ENCODE results near the gene CREB5. TPM values are rescaled to one million over a fixed set of nuclear protein-coding genes. Genes with fewer than 3 reads are reported as not detected.

Gene CREB5
- total RNA-seq, 4 donors from 2014 or later: 7.8 to 29.9 (median 12.9) TPM

- WGBS, 2 donors (ENCODE audit: low coverage in 1 of 2): 85 to 100% methylated on average over 1 of the region's 1 CpG
- no peaks in the 10 kb centered on the region for H3K9me3 ChIP-seq
- ATAC-seq: no peak
- H3K4me3 ChIP-seq: no peak overlapping the region
- peaks cover 0 to 2% (median 0%) of the 10 kb centered on the region in 3 donors for H3K4me1 ChIP-seq
- TF ChIP-seq, protein P1, sequence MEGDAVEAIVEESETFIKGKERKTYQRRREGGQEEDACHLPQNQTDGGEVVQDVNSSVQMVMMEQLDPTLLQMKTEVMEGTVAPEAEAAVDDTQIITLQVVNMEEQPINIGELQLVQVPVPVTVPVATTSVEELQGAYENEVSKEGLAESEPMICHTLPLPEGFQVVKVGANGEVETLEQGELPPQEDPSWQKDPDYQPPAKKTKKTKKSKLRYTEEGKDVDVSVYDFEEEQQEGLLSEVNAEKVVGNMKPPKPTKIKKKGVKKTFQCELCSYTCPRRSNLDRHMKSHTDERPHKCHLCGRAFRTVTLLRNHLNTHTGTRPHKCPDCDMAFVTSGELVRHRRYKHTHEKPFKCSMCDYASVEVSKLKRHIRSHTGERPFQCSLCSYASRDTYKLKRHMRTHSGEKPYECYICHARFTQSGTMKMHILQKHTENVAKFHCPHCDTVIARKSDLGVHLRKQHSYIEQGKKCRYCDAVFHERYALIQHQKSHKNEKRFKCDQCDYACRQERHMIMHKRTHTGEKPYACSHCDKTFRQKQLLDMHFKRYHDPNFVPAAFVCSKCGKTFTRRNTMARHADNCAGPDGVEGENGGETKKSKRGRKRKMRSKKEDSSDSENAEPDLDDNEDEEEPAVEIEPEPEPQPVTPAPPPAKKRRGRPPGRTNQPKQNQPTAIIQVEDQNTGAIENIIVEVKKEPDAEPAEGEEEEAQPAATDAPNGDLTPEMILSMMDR (IDR thresholded peaks at IDR 0.05): no peak
- TF ChIP-seq EP300 (IDR thresholded peaks at IDR 0.05) (no peak), POLR2AphosphoS5 (IDR thresholded peaks at IDR 0.05) (no peak), POLR2A (IDR thresholded peaks at IDR 0.05) (no peak)
- no peaks in the 10 kb centered on the region for H3K36me3 ChIP-seq
- H3K27me3 ChIP-seq: no peaks in the 10 kb centered on the region
- H3K27ac ChIP-seq: no peak overlapping the region
These were observed 145.9 kb downstream of the CREB5 start for GRCh38 chr7:28558236-28558635.

DNA sequence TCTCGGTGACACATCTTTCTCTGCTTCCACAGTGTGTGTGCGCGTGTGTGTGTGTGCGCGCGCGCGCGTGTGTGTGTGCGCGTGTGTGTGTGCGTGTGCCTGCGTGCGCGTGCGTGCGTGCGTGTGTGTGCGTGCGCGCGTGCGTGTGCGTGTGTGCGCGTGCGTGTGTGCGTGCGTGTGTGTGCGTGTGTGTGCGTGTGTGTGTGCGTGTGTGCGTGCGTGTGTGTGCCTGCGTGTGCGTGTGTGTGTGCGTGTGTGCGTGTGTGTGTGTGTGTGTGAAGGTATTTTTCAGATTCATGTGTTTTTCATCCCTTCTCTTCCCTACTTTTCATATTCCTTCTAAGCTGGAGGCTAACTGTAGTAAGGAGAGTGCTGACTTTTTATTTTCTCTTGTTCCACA, 148.4 kb downstream of the CREB5 start:
- no peak for ATAC-seq
- H3K27ac ChIP-seq: no peak overlapping the region
- H3K4me1 ChIP-seq: no peaks in the 10 kb centered on the region
- no peak overlapping the region for H3K4me3 ChIP-seq
- 61 to 68% methylated on average over 4 to 16 of the region's 38 CpGs for WGBS, 2 donors (ENCODE audit: low coverage in 1 of 2)
- TF ChIP-seq, protein P1 (IDR thresholded peaks at IDR 0.05): no peak
- TF ChIP-seq POLR2A (IDR thresholded peaks at IDR 0.05) (no peak), EP300 (IDR thresholded peaks at IDR 0.05) (no peak), POLR2AphosphoS5 (IDR thresholded peaks at IDR 0.05) (no peak)
- no peaks in the 10 kb centered on the region for H3K27me3 ChIP-seq
- H3K36me3 ChIP-seq: no peaks in the 10 kb centered on the region
- H3K9me3 ChIP-seq: no peaks in the 10 kb centered on the region

- H3K4me1 ChIP-seq: no peaks in the 10 kb centered on the region
- no peaks in the 10 kb centered on the region for H3K9me3 ChIP-seq
- H3K27me3 ChIP-seq: no peaks in the 10 kb centered on the region
- H3K36me3 ChIP-seq: no peaks in the 10 kb centered on the region
- TF ChIP-seq POLR2A (IDR thresholded peaks at IDR 0.05) (no peak), POLR2AphosphoS5 (IDR thresholded peaks at IDR 0.05) (no peak), EP300 (IDR thresholded peaks at IDR 0.05) (no peak)
- TF ChIP-seq, protein P1 (IDR thresholded peaks at IDR 0.05): no peak
- H3K4me3 ChIP-seq: no peak overlapping the region
- no peak for ATAC-seq
- H3K27ac ChIP-seq: no peak overlapping the region
- 93 to 100% methylated on average over 2 to 3 of the region's 3 CpGs for WGBS, 2 donors (ENCODE audit: low coverage in 1 of 2)
These were observed 151.7 kb downstream of the CREB5 start for GRCh38 chr7:28564033-28564432.

DNA sequence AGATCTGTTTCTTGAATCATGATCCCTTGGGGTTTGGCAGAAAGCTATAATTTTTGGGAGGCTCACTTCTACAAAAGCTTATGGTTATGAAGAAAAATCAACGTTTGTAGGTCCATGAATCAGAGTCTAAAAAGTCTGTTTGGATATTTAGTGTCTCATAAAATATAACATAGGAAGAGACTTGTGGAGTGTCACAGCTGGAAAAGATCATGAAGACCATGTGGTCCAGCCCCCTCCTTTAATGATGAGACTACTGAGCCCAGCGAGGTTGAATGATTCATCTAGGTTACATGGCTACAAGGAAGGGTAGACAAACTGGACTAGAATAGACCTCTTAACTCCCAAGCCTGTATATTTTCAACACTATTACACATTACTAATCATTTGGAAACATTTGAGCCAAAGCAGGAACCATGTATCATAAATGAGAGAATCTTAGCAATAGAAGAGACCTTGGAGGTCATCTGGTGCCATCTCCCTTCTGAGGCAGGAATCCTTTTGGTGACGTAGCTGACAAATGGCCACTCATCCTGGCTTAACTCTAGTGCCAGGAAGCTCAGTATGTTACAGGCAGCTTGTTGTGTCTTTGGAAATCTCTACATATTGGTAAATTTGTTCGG, 152.5 kb downstream of the CREB5 start:
- 78 to 87% methylated on average over 4 of the region's 4 CpGs for WGBS, 2 donors (ENCODE audit: low coverage in 1 of 2)
- no peak for TF ChIP-seq POLR2A (IDR thresholded peaks at IDR 0.05)
- TF ChIP-seq, protein P1 (IDR thresholded peaks at IDR 0.05): no peak
- TF ChIP-seq EP300 (IDR thresholded peaks at IDR 0.05): no peak
- TF ChIP-seq POLR2AphosphoS5 (IDR thresholded peaks at IDR 0.05): no peak

DNA sequence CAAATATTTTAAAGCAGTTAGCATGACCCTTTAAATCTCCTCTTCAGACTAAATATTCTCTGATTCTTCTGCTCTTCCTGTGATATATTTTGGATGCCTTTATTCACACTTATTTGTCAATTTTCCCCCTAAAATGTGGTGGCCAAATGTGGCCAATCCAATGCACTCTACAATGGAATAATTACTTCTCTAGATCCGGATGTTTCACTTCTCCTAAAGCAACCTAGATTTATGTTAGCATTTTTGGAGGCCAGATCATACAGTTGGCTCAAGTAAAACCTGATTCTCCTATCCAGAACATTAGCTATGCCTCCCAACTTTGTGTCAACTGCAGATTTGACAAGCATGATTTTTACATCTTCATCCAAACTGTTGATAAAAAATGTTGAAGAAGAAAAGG, 153.7 kb downstream of the CREB5 start:
- Histone ChIP-seq H3K36me3 (no peaks in the 10 kb centered on the region), H3K27ac (no peak overlapping the region), H3K27me3 (no peaks in the 10 kb centered on the region), H3K4me1 (no peaks in the 10 kb centered on the region), H3K9me3 (no peaks in the 10 kb centered on the region), H3K4me3 (no peak overlapping the region)
- WGBS, 2 donors (ENCODE audit: low coverage in 1 of 2): 0 to 19% methylated on average over 1 of the region's 1 CpG
- no peak for TF ChIP-seq POLR2AphosphoS5 (IDR thresholded peaks at IDR 0.05)
- TF ChIP-seq POLR2A (IDR thresholded peaks at IDR 0.05): no peak
- TF ChIP-seq, protein P1 (IDR thresholded peaks at IDR 0.05): no peak
- TF ChIP-seq EP300 (IDR thresholded peaks at IDR 0.05): no peak
- no peak for ATAC-seq

More for the DNA sequence above, 152.5 kb downstream of the CREB5 start:
- H3K4me1 ChIP-seq: no peaks in the 10 kb centered on the region
- no peaks in the 10 kb centered on the region for H3K9me3 ChIP-seq
- ATAC-seq: no peak
- no peak overlapping the region for H3K27ac ChIP-seq
- H3K4me3 ChIP-seq: no peak overlapping the region
- no peaks in the 10 kb centered on the region for H3K27me3 ChIP-seq
- H3K36me3 ChIP-seq: no peaks in the 10 kb centered on the region
